ENCODE data around the gene ARHGEF17. TPM values are rescaled to one million over a fixed set of nuclear protein-coding genes. Genes with fewer than 3 reads are reported as not detected.

ARHGEF17 gene
- total and polyA plus RNA-seq, 2 of the 8 experiments (the other 6 are each of a cell fraction or from before 2014, with no cell fraction given) = 11.3 to 14.6 TPM

DNA sequence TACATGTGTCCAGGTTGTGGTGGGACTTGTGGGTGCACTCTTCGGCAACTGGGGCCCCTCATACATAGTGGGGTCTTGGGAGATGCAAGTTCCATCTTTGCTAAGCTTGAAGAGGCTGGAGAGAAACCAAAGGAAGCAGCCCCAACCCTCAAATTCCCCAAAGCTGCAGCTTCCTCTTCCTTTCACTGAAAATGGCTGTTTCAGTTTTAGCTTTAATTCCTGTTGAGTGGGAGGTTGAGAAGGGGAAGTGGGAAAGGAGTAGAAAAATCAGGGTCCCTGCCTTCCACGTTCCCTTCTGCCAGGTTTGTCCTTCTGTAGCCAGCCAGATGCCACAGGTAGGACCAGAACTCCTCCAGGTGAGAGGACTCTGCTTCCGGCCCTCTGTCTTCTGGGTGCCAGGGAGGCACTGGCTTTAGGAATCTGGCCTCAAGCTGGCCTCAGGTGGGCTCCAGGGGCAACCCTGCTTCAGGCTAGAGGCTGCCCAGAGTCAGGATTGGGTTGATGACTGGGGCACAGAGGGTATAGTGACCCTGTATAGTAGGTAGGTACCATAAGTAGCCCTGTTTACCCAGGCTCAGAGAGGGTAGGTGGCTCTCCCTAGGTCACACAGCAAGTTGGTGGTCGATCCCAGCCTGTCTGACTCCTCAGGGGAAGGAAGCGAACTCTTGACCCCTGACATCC, 19.7 kb upstream of the ARHGEF17 start (continued):
- TF ChIP-seq BRCA1 (IDR thresholded peaks at IDR 0.05; ENCODE audit: low read depth, low read length) = no peak
- no peak for TF ChIP-seq CHD1 (IDR thresholded peaks at IDR 0.05; ENCODE audit: low read depth, low read length)
- TF ChIP-seq, protein P1, sequence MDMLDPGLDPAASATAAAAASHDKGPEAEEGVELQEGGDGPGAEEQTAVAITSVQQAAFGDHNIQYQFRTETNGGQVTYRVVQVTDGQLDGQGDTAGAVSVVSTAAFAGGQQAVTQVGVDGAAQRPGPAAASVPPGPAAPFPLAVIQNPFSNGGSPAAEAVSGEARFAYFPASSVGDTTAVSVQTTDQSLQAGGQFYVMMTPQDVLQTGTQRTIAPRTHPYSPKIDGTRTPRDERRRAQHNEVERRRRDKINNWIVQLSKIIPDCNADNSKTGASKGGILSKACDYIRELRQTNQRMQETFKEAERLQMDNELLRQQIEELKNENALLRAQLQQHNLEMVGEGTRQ (IDR thresholded peaks at IDR 0.05; ENCODE audit: low read length) = no peak
- no peak for TF ChIP-seq SAP30 (IDR thresholded peaks at IDR 0.05; ENCODE audit: insufficient read depth, insufficient replicate concordance, low read length)

All from H1 (cell line).